Adrenal gland (tissue), 5 donors: ENCODE results near the gene VPS26B.

Experiments
- CTCF ChIP-seq, 6 experiments: fragments of 450-650 bp in 4 of 6; fragments of 200-600 bp in 2 of 6; sonication (generic) in 1 of 6; IDR thresholded peaks; 1 replicate in 5 of 6; 2 replicates in 1 of 6; pipeline versions ENCODE4 v1.5.1 to v1.8.0; 2016 to 2021; ENCODE audit warnings: antibody characterized with exemption in 6 of 6, mild to moderate bottlenecking in 2 of 6, moderate library complexity in 1 of 6
- POLR2A ChIP-seq, 2 donors: fragments of 450-650 bp; IDR thresholded peaks; one replicate each; pipeline ENCODE4 v1.6.1; 2017; ENCODE audit warnings: antibody characterized with exemption in 2 of 2, mild to moderate bottlenecking in 2 of 2, moderate library complexity in 1 of 2
- donor health status: DM: no; HTN: no; CAD: no.

DNA sequence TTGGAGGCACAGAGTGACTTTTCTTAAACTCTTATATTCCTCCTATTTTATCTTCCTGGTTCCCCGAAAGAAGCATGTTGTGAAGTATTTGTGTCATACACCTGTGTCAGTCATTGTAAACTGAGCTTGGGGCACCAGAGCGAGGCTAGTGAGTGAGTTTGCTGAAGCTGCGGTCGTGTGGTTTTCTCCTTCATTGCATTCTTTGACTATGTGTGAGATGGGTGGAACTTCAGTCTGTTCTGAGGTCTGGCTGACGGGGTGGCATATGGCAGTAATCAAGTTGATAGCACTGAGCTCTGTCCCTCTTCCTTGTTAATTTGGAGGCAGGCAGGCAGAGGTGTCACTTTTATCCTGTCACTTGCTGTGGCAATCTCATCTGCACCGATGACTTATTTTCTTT is 4.2 kb downstream of the VPS26B start:
- TF ChIP-seq CTCF (IDR thresholded peaks at IDR 0.05) (no peak), POLR2A (IDR thresholded peaks at IDR 0.05) (no peak)
